SU-DHL-6 (cell line): ENCODE data around the gene EP300.

Experiments
- H2AFZ ChIP-seq: fragments of 200-600 bp; sonication (generic); 2 replicates; pipeline ENCODE4 v1.6.1; 2014; ENCODE audit warnings: low read depth, mild to moderate bottlenecking, moderate library complexity, mixed read lengths, antibody characterized with exemption, low read length; ENCODE audit not compliant: severe bottlenecking
- H3F3A ChIP-seq: fragments of 200-600 bp; shearing (Covaris generic); 2 replicates; pipeline ENCODE4 v1.6.0; 2016; ENCODE audit warnings: antibody characterized with exemption, mild to moderate bottlenecking; ENCODE audit not compliant: insufficient read depth
- H3K27ac ChIP-seq: fragments of 200-600 bp; sonication (generic); 2 replicates; pipeline ENCODE4 v1.5.1; 2016; ENCODE audit warnings: low read depth, mild to moderate bottlenecking, low read length, moderate library complexity, mixed read lengths
- H3K27me3 ChIP-seq: fragments of 200-600 bp; sonication (generic), shearing (Covaris generic); 2 replicates; pipeline ENCODE4 v1.6.0; 2014; ENCODE audit warnings: mild to moderate bottlenecking, low read length
- H3K36me3 ChIP-seq: fragments of 200-600 bp; sonication (generic); 2 replicates; pipeline ENCODE4 v1.6.1; 2014; ENCODE audit warnings: mild to moderate bottlenecking, low read length, mixed read lengths
- H3K4me2 ChIP-seq: fragments of 300-600, 200-600 bp; shearing (Covaris generic), sonication (generic); 2 replicates; pipeline ENCODE4 v1.6.0; 2014; ENCODE audit warnings: low read length, low read depth, mild to moderate bottlenecking; ENCODE audit not compliant: poor library complexity, severe bottlenecking
- H3K4me3 ChIP-seq: fragments of 200-600 bp; sonication (generic); 2 replicates; pipeline ENCODE4 v1.5.1; 2014; ENCODE audit warnings: antibody characterized with exemption, low read length, mild to moderate bottlenecking, mixed read lengths; ENCODE audit not compliant: insufficient read depth, poor library complexity, severe bottlenecking
- H3K79me2 ChIP-seq: fragments of 200-600 bp; sonication (generic); 2 replicates; pipeline ENCODE4 v1.6.1; 2014; ENCODE audit warnings: mild to moderate bottlenecking, low read length, moderate library complexity; ENCODE audit not compliant: insufficient read depth
- H3K9ac ChIP-seq: fragments of 200-600 bp; sonication (generic); 2 replicates; pipeline ENCODE4 v1.7.0; 2014; ENCODE audit warnings: mild to moderate bottlenecking, low read length
- H3K9me2 ChIP-seq: fragments of 200-600 bp; sonication (generic); replicated peaks from 2 replicates; pipeline ENCODE4 v1.6.1; 2014; ENCODE audit warnings: low read length; ENCODE audit not compliant: insufficient read depth
- H3K9me3 ChIP-seq: fragments of 200-600 bp; sonication (generic); 2 replicates; pipeline ENCODE4 v1.6.1; 2014; ENCODE audit warnings: low read length, mixed read lengths; ENCODE audit not compliant: insufficient read depth
- H4K20me1 ChIP-seq: fragments of 200-600 bp; sonication (generic); 2 replicates; pipeline ENCODE4 v1.6.1; 2014; ENCODE audit warnings: low read depth, mild to moderate bottlenecking, antibody characterized with exemption, low read length, moderate library complexity, mixed read lengths
- CTCF ChIP-seq: fragments of 200-600 bp; sonication (generic); IDR thresholded peaks from one replicate; pipeline ENCODE4 v1.5.1; 2017; ENCODE audit warnings: antibody characterized with exemption, mild to moderate bottlenecking, low read length, moderate library complexity; ENCODE audit not compliant: insufficient read depth, poor library complexity, severe bottlenecking
- EZH2phosphoT487 ChIP-seq: fragments of 200-600 bp; sonication (generic), shearing (Covaris generic); conservative IDR thresholded peaks from 2 replicates; pipeline ENCODE4 v1.6.1; 2018; ENCODE audit warnings: mild to moderate bottlenecking, antibody characterized with exemption, low read length, moderate library complexity, mixed read lengths

The EP300 gene

GRCh38 chr22:41092847-41093411 lies 537 bp downstream of the EP300 start:
- H3K27me3 ChIP-seq, result no peaks in the 10 kb centered on the region
- peak overlapping the region; percentile 92 for H3K4me3 ChIP-seq
- H3F3A ChIP-seq, result peaks cover 24% of the 10 kb centered on the region; the same call in 1 of the 2 replicates
- H3K9me3 ChIP-seq, result no peaks in the 10 kb centered on the region
- H3K36me3 ChIP-seq, result peaks cover 6% of the 10 kb centered on the region
- H3K27ac ChIP-seq, result peak overlapping the region; percentile 94
- peak overlapping the region; percentile 93 for H3K9ac ChIP-seq
- peaks cover 25% of the 10 kb centered on the region for H4K20me1 ChIP-seq
- no peak overlapping the region for H2AFZ ChIP-seq
- peaks cover 57% of the 10 kb centered on the region for H3K79me2 ChIP-seq
- H3K9me2 ChIP-seq, result no peaks in the 10 kb centered on the region
- TF ChIP-seq CTCF, result no peak
- no peak for TF ChIP-seq EZH2phosphoT487
- peak overlapping the region; percentile 66 for H3K4me2 ChIP-seq

- H3K9me3 ChIP-seq, result no peaks in the 10 kb centered on the region
- peak overlapping the region; percentile 93 for H3K9ac ChIP-seq
- H3K36me3 ChIP-seq, result peaks cover 6% of the 10 kb centered on the region
- H3F3A ChIP-seq, result peaks cover 22% of the 10 kb centered on the region; the same call in 1 of the 2 replicates
- peak overlapping the region; percentile 92 for H3K4me3 ChIP-seq
- H4K20me1 ChIP-seq, result peaks cover 25% of the 10 kb centered on the region
- H3K4me2 ChIP-seq, result peak overlapping the region; percentile 66
- TF ChIP-seq EZH2phosphoT487, result no peak
- TF ChIP-seq CTCF, result no peak
- H3K9me2 ChIP-seq, result no peaks in the 10 kb centered on the region
- H2AFZ ChIP-seq, result no peak overlapping the region
- H3K27ac ChIP-seq, result peak overlapping the region; percentile 94; the same call in 1 of the 2 replicates
- no peaks in the 10 kb centered on the region for H3K27me3 ChIP-seq
- peaks cover 69% of the 10 kb centered on the region for H3K79me2 ChIP-seq
These were observed 1.7 kb downstream of the EP300 start for GRCh38 chr22:41094041-41094593.

- peak overlapping the region; percentile 25; the same call in 1 of the 2 replicates for H3K27ac ChIP-seq
- no peaks in the 10 kb centered on the region for H3K9me3 ChIP-seq
- TF ChIP-seq EZH2phosphoT487 (no peak), CTCF (no peak)
- peaks cover 28% of the 10 kb centered on the region for H4K20me1 ChIP-seq
- H3K79me2 ChIP-seq, result peaks cover 91% of the 10 kb centered on the region
- no peak overlapping the region for H2AFZ ChIP-seq
- no peaks in the 10 kb centered on the region for H3K27me3 ChIP-seq
- H3K4me3 ChIP-seq, result peak overlapping the region; percentile 92
- peaks cover 6% of the 10 kb centered on the region for H3K36me3 ChIP-seq
- H3K9me2 ChIP-seq, result no peaks in the 10 kb centered on the region
- H3K4me2 ChIP-seq, result peak overlapping the region; percentile 66
- H3K9ac ChIP-seq, result peak overlapping the region; percentile 93
- H3F3A ChIP-seq, result 0 out of 2 replicates have a peak, but pooled peaks cover 20% of the 10 kb centered on the region
These were observed 4.0 kb downstream of the EP300 start for GRCh38 chr22:41096391-41096790.
